HG02884 (cell line): ENCODE measurements around the gene PRL.

Experiments
- ATAC-seq: cut with Tn5 transposase; IDR thresholded peaks from one replicate; pipeline ENCODE4 v1.9.1; 2021; ENCODE audit warnings: mild to moderate bottlenecking, moderate library complexity; ENCODE audit not compliant: unreplicated experiment

Gene PRL

DNA sequence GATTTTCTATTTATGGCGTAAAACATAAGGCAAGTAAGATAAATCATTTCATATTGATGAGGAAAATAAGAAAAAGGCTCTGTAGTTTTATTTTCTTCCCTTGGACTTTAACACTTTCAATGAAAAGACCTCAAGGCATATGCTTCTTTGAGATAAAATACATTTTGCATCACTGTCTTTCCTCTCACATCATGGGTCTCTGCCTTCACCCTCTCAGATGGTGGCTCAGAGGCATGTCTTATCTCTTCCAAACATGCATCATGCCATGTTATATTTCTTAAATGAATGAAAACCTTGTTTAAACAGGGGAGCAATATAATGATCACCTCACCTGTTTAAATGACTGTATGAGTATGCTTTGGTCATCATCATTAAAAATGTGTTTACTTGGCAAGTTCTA lies 59.3 kb downstream of the PRL start:
- ATAC-seq: no peak
